Measurements from ENCODE around the gene SPAG16. TPM values are rescaled to one million over a fixed set of nuclear protein-coding genes. Genes with fewer than 3 reads are reported as not detected.

Gene SPAG16
- total RNA-seq, 1 experiment from 2014 or later = 0.30 TPM

DNA sequence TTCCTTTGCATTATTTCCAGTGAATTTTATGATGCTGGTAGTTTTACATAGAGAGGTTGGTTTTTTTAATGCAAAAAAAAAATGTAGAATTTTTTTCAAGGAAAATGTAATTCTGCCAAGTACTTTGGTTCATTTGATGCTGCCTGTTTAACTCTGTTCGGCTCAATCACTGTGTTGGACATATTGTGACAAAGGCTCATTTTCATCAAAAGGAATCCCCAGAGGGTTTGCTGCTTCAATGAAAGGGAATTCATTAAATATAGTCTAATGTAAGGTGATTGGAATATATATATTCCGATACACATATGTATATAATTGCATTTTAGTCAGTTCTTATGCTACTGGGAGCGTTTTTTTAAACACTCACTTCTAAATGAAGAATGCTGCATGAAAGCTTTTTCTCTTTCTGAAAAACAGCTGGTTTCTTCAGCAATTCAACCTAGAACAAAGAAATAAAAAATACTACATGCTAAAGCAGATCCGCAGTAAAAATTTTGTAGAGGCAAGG is 812.0 kb downstream of the SPAG16 start:
- TF ChIP-seq POLR2AphosphoS5 (IDR thresholded peaks at IDR 0.05; ENCODE audit: low read depth, low read length) = no peak
- TF ChIP-seq, protein P1, sequence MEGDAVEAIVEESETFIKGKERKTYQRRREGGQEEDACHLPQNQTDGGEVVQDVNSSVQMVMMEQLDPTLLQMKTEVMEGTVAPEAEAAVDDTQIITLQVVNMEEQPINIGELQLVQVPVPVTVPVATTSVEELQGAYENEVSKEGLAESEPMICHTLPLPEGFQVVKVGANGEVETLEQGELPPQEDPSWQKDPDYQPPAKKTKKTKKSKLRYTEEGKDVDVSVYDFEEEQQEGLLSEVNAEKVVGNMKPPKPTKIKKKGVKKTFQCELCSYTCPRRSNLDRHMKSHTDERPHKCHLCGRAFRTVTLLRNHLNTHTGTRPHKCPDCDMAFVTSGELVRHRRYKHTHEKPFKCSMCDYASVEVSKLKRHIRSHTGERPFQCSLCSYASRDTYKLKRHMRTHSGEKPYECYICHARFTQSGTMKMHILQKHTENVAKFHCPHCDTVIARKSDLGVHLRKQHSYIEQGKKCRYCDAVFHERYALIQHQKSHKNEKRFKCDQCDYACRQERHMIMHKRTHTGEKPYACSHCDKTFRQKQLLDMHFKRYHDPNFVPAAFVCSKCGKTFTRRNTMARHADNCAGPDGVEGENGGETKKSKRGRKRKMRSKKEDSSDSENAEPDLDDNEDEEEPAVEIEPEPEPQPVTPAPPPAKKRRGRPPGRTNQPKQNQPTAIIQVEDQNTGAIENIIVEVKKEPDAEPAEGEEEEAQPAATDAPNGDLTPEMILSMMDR (IDR thresholded peaks at IDR 0.05 in 2 of 3, conservative IDR thresholded peaks at IDR 0.05 in 1 of 3; ENCODE audit: borderline replicate concordance in 1 of 3, insufficient read depth in 1 of 3, low read depth in 2 of 3, low read length in 2 of 3) = no peak
- TF ChIP-seq, protein P2, sequence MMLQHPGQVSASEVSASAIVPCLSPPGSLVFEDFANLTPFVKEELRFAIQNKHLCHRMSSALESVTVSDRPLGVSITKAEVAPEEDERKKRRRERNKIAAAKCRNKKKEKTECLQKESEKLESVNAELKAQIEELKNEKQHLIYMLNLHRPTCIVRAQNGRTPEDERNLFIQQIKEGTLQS (IDR thresholded peaks at IDR 0.05) = no peak
- TF ChIP-seq, protein P3, sequence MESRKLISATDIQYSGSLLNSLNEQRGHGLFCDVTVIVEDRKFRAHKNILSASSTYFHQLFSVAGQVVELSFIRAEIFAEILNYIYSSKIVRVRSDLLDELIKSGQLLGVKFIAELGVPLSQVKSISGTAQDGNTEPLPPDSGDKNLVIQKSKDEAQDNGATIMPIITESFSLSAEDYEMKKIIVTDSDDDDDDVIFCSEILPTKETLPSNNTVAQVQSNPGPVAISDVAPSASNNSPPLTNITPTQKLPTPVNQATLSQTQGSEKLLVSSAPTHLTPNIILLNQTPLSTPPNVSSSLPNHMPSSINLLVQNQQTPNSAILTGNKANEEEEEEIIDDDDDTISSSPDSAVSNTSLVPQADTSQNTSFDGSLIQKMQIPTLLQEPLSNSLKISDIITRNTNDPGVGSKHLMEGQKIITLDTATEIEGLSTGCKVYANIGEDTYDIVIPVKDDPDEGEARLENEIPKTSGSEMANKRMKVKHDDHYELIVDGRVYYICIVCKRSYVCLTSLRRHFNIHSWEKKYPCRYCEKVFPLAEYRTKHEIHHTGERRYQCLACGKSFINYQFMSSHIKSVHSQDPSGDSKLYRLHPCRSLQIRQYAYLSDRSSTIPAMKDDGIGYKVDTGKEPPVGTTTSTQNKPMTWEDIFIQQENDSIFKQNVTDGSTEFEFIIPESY (IDR thresholded peaks at IDR 0.05; ENCODE audit: extremely low read depth, insufficient replicate concordance, low read length) = no peak
- no peak for TF ChIP-seq POLR2A (IDR thresholded peaks at IDR 0.05; ENCODE audit: borderline replicate concordance, extremely low read depth, insufficient read depth, insufficient read length)
- no peak for TF ChIP-seq EZH2phosphoT487 (IDR thresholded peaks at IDR 0.05; ENCODE audit: borderline replicate concordance)
- TF ChIP-seq ZFX (IDR thresholded peaks at IDR 0.05) = no peak
- TF ChIP-seq JUND (IDR thresholded peaks at IDR 0.05) = no peak
- TF ChIP-seq, protein P4, sequence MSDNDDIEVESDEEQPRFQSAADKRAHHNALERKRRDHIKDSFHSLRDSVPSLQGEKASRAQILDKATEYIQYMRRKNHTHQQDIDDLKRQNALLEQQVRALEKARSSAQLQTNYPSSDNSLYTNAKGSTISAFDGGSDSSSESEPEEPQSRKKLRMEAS (IDR thresholded peaks at IDR 0.05) = no peak
- TF ChIP-seq SIN3A (IDR thresholded peaks at IDR 0.05; ENCODE audit: low read depth) = no peak
- TF ChIP-seq RAD21 (IDR thresholded peaks at IDR 0.05; ENCODE audit: low read depth) = no peak
- no peak for TF ChIP-seq ELF1 (IDR thresholded peaks at IDR 0.05; ENCODE audit: borderline replicate concordance, low read depth)
- TF ChIP-seq SP1 (IDR thresholded peaks at IDR 0.05; ENCODE audit: low read depth) = no peak
- no peak for TF ChIP-seq ZNF274 (IDR thresholded peaks at IDR 0.05; ENCODE audit: low read depth, low read length)
- no peak for TF ChIP-seq FOSL1 (IDR thresholded peaks at IDR 0.05; ENCODE audit: low read depth)
- TF ChIP-seq TCF7L2 (IDR thresholded peaks at IDR 0.05; ENCODE audit: borderline replicate concordance, extremely low read depth, insufficient read depth, insufficient read length) = no peak
- no peak for TF ChIP-seq YY1 (IDR thresholded peaks at IDR 0.05; ENCODE audit: extremely low read depth, insufficient replicate concordance, low read depth, low read length)
- TF ChIP-seq, protein P5, sequence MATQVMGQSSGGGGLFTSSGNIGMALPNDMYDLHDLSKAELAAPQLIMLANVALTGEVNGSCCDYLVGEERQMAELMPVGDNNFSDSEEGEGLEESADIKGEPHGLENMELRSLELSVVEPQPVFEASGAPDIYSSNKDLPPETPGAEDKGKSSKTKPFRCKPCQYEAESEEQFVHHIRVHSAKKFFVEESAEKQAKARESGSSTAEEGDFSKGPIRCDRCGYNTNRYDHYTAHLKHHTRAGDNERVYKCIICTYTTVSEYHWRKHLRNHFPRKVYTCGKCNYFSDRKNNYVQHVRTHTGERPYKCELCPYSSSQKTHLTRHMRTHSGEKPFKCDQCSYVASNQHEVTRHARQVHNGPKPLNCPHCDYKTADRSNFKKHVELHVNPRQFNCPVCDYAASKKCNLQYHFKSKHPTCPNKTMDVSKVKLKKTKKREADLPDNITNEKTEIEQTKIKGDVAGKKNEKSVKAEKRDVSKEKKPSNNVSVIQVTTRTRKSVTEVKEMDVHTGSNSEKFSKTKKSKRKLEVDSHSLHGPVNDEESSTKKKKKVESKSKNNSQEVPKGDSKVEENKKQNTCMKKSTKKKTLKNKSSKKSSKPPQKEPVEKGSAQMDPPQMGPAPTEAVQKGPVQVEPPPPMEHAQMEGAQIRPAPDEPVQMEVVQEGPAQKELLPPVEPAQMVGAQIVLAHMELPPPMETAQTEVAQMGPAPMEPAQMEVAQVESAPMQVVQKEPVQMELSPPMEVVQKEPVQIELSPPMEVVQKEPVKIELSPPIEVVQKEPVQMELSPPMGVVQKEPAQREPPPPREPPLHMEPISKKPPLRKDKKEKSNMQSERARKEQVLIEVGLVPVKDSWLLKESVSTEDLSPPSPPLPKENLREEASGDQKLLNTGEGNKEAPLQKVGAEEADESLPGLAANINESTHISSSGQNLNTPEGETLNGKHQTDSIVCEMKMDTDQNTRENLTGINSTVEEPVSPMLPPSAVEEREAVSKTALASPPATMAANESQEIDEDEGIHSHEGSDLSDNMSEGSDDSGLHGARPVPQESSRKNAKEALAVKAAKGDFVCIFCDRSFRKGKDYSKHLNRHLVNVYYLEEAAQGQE (IDR thresholded peaks at IDR 0.05; ENCODE audit: low read depth) = no peak
- TF ChIP-seq SRF (IDR thresholded peaks at IDR 0.05; ENCODE audit: low read depth) = no peak
- no peaks in the 10 kb centered on the region for H3K9me2 ChIP-seq (ENCODE audit: insufficient read depth)
- H3K9ac ChIP-seq (ENCODE audit: low read length) = no peak overlapping the region
- no peak overlapping the region for H3K4me2 ChIP-seq (ENCODE audit: low read length)
- no TSS peak for BruUV-seq (replicated peaks)
- no peak overlapping the region for H3K27ac ChIP-seq (ENCODE audit: low read depth, low read length)
- no peaks in the 10 kb centered on the region for H3K36me3 ChIP-seq (ENCODE audit: control insufficient read depth in 1 of 2, insufficient read depth in 2 of 2, low read length in 2 of 2)
- H3K9me3 ChIP-seq (ENCODE audit: control insufficient read depth in 1 of 2, insufficient read depth in 1 of 2, low read depth in 1 of 2, low read length in 2 of 2) = no peaks in the 10 kb centered on the region
- no peaks in the 10 kb centered on the region for H3K79me2 ChIP-seq (ENCODE audit: insufficient read depth, low read length)
- CTCF ChIA-PET = no interaction called here
- no peaks in the 10 kb centered on the region for H3K4me1 ChIP-seq (ENCODE audit: control insufficient read depth in 1 of 2, insufficient read depth in 2 of 2, low read length in 2 of 2)
- ATAC-seq (no peak), DNase-seq (ENCODE audit: low read depth, low spot score) (no peak)
- RAD21 ChIA-PET (ENCODE audit: low non-redundant PET in 1 of 2, low total read pairs in 2 of 2, uncharacterized antibody in 2 of 2, unreplicated experiment in 2 of 2) = no interaction called here
- H4K20me1 ChIP-seq (ENCODE audit: insufficient read depth) = no peaks in the 10 kb centered on the region
- H2AFZ ChIP-seq (ENCODE audit: low read depth, low read length, poor library complexity, severe bottlenecking) = no peak overlapping the region
- POLR2A ChIA-PET = no interaction called here
- intact Hi-C loops (cut with micrococcal nuclease) = no loop called here
- no peaks in the 10 kb centered on the region for H3K27me3 ChIP-seq (ENCODE audit: insufficient read depth, low read length)
- no peak overlapping the region for H3K4me3 ChIP-seq (replicated peaks in 1 of 2; ENCODE audit: low read depth in 1 of 2, low read length in 2 of 2)
